Coronary artery (tissue), 2 donors: ENCODE data around the gene C1orf21.

ENCODE experiments used
- DNase-seq: peaks from one replicate; pipeline ENCODE4 v3.0.0-alpha.2; 2017; ENCODE audit warnings: low spot score
- H3K27ac ChIP-seq, 2 donors: fragments of 200-600 bp; sonication (generic); one replicate each; pipeline ENCODE4 v1.5.1; 2016 to 2019
- H3K4me3 ChIP-seq: fragments of 200-600 bp; sonication (generic); 2 replicates; pipeline ENCODE4 v1.5.1; 2016; ENCODE audit warnings: mild to moderate bottlenecking, moderate library complexity
- TF ChIP-seq, protein P1 (sequence below): fragments of 200-600 bp; sonication (generic); IDR thresholded peaks from one replicate; pipeline ENCODE4 v1.5.1; 2019; ENCODE audit warnings: antibody characterized with exemption

The C1orf21 gene

DNA sequence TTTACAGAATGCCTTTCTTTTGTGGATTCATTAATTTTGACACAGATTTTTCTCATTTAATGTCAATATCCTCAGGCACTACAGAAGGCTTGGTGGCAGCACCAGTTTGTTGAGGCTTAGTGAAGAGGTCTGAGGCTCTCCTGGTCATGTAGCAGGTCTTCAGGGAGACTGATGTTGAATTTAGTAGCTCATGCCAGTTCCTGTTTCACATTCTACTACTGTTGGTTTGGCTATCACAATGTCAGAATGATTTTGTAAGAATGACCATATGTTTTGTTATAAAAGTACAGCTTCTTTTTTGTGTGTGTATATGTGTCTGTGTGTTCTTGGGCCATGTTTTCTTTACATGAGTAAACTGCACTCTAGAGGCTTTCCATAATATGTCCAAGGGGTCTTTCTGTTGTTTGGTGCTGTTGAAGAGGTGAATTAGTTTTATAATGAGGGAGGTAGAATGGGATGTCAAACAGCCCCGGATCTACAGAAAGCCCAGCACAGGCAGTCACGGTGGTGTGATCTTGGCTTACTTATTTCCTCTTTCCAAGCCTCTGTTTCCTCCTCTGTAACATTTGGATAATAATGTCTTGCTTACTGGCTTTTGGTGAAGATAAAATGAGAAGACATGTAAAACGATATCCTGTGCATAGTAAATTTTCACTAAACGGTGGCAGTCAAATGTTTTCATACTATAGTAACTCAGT is 32.0 kb downstream of the C1orf21 start:
- TF ChIP-seq, protein P1, sequence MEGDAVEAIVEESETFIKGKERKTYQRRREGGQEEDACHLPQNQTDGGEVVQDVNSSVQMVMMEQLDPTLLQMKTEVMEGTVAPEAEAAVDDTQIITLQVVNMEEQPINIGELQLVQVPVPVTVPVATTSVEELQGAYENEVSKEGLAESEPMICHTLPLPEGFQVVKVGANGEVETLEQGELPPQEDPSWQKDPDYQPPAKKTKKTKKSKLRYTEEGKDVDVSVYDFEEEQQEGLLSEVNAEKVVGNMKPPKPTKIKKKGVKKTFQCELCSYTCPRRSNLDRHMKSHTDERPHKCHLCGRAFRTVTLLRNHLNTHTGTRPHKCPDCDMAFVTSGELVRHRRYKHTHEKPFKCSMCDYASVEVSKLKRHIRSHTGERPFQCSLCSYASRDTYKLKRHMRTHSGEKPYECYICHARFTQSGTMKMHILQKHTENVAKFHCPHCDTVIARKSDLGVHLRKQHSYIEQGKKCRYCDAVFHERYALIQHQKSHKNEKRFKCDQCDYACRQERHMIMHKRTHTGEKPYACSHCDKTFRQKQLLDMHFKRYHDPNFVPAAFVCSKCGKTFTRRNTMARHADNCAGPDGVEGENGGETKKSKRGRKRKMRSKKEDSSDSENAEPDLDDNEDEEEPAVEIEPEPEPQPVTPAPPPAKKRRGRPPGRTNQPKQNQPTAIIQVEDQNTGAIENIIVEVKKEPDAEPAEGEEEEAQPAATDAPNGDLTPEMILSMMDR = no peak
- Histone ChIP-seq H3K4me3 (no peak overlapping the region), H3K27ac (no peak overlapping the region)
- DNase-seq = no peak

DNA sequence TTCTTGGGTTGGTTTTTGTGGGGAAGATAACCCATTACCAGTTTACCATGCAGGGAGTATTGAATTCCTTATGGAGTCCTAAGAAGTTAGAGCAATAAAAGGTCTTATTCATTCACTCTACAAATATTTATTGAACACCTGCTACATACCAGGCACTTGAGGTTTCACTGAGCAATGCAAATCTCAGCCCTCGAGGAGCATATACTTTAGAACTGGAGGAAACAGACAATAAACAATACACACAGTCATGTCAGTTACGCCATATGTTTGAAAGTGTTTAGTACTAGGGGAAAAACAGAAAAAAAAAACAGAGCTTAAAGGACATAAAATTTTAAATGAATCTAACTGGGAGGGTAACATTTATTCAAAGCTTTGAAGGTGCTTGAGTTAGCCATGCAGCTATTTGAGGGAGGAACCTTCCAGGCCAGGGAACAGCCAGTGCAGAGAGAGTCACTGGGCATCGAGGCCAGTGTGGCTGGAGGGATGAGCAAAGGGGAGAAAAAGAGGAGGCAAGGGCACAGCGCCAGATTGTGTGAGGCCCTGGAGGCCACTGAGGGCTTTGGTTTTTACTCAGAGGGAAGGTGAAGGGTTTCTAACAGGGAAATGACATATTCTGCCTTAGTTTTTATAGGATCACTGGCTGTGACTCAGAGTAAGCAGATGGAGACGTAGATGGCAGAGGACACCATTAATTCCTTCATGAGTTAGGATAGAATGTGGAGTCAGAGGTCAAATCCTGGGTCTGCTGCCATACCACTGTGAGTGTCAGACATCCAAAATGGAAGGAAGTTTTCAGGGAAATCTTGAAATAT is 32.7 kb downstream of the C1orf21 start:
- Histone ChIP-seq H3K4me3 (no peak overlapping the region), H3K27ac (no peak overlapping the region)
- DNase-seq = no peak
- TF ChIP-seq, protein P1 = no peak

DNA sequence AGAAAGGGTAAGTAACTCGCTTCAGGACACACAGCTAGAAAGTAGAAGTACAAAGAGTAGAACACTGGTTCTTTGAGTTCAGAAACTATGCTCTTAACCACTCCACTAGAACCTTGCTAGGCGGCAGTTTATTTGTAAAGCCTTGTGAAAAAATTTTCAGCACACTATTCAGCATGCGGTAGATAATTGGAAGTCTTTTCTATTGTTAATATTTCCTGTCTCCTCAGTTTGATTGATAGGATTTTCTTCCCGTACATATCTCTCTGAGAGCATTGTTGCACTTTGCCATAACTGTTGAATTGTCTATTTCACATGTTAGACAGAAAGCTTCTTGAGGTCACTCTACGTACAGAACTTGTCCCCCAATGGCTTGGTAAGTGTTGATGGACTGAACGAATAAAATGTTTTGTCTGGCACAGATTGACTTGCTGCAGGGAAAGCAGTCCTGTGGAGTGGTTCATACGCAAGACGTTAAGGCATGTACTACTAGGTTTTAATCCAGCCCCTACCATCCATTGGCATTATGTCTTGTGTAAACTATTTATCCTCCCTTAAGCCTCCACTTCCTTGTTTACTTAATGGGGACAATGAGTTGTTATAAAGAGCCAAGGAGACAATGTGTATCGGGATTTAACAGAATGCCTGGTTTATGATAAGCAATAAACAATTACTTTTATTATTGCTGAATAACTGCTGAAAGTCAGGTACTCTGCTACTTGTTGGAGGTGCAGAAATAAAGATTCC is 35.8 kb downstream of the C1orf21 start:
- Histone ChIP-seq H3K27ac (no peak overlapping the region), H3K4me3 (no peak overlapping the region)
- TF ChIP-seq, protein P1 = no peak
- no peak for DNase-seq

DNA sequence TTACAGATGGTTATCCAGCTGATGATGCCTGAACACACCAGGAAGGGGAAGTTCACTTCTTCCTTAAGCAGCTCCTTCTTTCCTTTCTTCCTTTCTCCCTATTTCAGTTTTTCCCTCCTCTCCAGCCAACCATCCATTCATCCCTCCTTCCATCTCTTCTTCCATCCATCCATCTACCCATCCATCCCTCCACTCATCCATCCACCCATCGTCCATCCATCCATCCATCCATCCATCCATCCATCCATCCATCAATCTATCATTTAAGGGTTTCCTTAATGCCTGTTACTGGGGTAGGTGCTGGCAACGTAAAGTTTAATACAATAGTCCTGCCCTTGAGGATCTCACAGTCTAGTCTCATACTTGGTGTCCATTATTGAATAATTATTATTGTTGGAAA is 36.8 kb downstream of the C1orf21 start:
- TF ChIP-seq, protein P1 = no peak
- Histone ChIP-seq H3K4me3 (no peak overlapping the region), H3K27ac (no peak overlapping the region)
- DNase-seq = no peak

DNA sequence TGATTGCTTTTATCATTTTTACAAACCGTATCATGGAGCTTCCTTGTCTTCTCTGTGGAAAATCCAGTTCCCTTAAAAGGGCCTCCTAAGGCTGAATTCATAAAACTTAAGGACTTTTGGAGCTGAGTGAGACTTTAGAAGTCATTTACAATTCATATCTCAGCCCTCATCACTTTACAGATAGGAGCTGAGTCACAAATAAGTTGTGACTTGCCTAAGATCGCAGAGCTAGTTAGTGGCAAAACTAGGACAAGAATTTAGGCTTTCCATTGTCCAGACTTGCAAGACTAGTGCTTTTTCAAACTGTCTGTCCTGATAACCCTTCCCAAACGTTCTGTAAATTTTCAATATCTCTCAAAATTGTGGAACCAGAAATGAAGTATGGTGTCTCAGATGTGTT is 37.3 kb downstream of the C1orf21 start:
- DNase-seq = no peak
- Histone ChIP-seq H3K27ac (no peak overlapping the region), H3K4me3 (no peak overlapping the region)
- TF ChIP-seq, protein P1 = no peak

DNA sequence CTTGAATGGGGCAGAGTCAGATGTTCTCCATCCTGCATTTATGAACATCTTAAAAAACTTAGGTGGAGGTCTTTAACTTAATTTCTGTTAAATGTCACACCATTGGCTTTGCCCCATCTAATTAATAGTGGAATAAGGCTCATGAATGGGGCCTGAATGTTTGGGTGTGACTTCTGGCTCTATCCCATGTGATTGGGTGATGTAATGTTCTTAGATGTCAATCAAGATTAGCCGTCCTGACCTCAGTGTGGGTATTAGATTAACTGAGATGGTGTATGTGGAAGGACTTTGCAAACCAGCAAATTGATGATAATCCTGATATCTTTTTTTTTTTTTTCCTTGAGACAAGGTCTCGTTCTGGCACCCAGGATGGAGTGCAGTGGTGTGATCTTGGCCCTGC is 38.1 kb downstream of the C1orf21 start:
- TF ChIP-seq, protein P1 = no peak
- Histone ChIP-seq H3K4me3 (no peak overlapping the region), H3K27ac (no peak overlapping the region)
- DNase-seq = no peak
